ENCODE results near the gene UGGT1.

Gene UGGT1

DNA sequence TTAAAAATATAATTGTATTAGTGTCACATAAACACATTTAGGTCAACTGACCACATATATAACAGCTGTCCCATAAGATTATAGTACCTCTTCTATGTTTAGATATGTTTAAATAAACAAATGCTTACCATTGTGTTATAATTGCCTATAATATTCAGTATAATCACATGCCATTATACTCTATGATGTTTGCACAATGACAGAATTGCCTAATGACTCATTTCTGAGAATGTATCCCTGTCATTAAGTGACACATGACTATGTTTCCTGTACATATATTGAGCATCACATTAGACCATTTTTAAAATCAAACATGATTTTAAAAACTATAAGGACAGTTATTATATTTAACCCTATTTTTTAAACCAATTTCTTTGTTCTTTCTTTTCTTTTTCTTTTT lies 137.9 kb downstream of the UGGT1 start:
- DNase-seq = no peak

DNA sequence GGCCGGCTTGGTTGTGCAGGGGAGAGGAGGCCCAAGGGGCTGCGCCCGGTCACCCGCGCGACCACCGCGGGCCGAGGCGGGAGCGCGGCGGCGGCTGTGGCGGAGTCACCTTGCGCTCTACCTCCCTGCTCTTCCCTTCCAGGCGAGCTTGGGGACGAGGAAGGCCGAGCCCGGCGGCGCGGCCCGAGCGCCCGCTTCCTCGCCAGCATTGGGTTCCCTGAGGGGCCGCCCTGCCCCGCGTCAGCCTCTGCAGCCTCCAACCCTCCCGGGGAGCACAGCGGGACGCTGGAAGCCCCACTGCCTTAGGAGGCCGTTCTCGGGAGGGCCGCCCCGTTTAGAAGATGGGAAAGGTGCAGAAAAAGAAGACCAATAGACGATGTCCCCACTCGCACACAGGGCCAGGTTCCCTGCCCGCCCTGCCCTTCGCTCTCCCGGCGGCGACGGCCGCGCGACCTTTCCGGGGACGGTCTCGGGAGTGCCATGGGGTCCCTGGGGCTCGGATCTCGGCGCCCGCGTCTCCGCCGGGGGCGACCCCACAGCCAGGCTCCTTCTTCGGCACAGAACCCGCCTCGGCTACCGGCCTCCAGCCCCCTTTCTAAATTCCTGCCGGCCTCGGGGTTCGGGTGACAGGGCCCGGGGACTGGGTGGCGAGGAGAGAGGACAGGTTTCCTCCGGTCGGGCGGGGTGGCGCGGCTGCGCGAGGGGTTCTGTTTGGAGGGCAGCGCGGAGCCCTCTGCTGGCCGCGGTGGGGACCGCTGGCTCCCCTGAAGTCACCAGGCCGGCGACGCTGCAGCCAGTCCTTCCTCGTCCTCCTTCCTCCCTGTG lies 142.2 kb downstream of the UGGT1 start:
- peak; percentile 78 to 82 for DNase-seq

DNA sequence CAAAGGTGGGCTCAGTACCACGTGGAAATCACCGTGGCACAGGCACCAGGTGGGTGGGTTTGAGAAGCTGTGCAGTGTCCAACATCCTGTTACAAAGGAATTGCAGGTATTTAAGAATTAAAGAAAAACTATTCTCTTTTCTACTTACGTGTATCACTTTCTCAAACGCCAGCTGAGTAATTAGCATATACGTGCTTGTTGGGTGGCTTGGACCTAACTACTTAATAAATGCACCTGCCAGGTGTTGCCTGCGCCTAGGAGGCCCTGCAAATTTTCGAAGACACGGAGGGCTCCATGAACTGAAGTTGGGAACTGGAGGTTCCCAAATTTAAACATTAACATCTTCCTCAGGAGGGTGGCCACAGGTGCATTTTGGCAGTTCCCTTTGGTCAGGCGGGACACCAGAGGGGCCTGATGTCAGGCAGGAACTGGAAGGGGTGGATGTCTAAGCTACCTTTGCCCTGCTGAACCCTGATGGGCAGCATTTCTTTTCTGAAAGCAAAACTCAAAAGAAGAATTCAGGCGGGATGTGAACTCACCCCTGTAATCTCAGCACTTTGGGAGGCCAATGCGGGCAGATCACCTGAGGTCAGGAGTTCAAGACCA lies 142.9 kb downstream of the UGGT1 start:
- DNase-seq = no peak

DNA sequence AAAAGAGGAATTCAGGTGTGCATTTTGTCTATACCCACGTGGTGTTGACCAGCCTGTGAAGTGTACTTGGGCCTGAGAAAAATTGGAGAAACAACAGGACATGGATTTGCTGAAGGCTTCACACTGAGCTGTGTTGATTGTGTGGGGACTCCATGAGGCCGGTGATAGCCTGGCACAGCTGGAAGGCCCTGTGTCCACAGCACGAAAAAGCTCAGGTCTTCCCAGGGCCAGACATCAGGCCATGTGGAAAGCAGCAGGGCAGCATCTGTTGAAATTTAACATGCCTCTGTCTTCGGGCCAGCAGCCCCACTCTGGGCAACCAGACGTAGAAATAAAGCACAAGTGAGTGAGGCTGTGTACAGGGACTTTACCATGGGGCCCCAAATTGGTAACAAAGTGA lies 143.6 kb downstream of the UGGT1 start:
- DNase-seq = no peak

DNA sequence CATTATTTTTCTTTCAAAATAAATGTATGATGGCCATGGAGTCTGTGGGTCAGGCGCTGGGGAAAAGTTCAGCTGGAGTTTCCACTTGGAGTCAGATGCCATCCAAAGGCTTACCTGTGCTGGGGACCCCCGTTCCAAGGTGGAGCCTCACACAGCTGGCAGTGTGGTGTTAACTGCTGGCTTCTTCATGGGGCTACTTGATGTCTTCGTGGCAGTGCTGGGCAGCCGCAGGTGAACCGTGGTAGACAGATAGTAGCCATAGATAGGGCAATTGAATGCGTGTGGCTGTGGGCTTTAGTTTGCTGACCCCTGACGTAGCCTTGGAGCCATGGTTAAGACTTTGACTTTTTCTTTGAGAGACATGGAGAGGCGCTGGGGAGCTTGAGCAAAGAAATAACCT lies 144.6 kb downstream of the UGGT1 start:
- DNase-seq = no peak

DNA sequence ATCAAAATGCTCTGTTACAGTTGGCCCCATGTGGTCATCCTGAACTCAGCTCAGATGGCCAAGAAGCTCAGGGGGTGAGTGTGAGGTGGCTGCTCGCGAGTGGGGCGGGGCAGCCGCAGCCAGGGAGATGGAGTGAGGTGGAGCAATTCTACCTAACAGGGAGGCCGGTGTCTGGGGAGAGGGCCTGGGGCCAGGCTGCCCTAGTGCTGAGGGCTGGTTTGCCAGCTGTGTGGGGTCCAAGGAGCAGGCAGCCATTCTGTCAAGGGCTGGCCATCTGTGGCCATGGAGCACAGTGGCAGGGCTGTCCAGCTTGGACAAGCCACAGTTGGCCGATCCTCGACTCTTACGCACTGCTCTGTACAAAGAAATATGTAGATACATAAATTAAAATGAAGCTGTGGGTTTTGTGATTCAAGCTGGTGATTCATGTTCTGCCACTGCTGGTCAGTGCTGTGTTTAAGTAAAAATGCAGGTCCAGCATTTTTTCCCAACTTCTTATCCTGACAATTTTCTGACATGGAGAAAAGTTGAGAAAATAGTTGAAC lies 145.6 kb downstream of the UGGT1 start:
- no peak for DNase-seq

DNA sequence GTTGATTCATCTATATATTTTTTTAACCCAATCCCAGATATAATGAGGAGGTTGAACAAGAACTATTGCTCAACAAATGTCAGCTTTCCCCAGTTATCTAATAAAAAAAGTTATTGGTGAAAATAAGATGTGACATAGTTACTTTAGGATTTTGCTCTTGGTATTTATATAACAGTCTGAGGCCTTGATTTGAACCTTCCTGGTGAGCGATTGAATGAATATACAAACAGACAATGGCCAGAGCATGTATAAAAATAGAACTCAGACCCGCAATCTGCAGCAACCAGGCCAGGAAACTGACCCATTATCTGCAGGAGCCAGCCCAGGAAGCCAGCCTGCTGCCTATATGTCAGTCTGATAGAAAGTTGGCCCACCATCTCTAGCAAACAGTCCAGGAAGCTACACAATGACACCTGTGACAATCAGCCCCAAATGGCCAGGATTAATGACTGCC lies 146.1 kb downstream of the UGGT1 start:
- no peak for DNase-seq

DNA sequence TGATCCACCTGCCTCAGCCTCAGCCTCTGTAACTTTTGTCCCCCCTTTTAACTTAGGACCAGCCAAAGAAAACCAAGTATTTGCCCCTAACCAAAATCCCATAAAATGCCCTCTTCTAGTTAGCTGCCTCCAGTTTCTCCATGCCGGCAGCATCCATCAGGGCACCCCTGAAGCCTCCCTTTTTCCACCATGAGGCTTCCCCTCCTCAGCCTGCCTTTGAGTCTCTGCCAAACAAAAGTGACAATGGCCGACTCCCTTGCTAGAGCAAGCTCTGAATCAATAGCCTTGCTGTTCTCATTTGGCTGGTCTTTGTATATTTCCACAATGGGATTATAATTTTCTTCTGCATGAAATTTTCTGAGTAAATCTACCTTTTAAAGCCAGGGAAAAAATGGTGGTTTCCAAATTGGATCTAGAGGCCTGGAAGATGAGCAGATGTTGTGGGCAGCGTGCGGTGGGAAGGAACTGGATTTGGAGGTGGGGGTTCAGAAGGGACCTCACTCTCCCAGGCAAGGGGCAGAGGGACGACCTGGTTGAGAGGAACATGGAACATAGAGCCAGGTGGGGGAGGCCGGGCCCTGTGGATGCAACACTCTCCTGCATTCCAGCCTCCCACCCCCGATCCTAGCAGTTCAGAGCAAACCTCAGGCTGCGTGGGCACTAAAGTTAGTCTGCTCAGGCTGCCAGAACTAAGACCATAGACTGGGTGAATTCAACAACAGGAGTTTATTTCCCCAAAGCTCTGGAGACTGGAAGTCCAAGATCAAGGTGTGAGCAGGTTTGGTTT lies 147.1 kb downstream of the UGGT1 start:
- DNase-seq = peak; percentile 49 to 69

DNA sequence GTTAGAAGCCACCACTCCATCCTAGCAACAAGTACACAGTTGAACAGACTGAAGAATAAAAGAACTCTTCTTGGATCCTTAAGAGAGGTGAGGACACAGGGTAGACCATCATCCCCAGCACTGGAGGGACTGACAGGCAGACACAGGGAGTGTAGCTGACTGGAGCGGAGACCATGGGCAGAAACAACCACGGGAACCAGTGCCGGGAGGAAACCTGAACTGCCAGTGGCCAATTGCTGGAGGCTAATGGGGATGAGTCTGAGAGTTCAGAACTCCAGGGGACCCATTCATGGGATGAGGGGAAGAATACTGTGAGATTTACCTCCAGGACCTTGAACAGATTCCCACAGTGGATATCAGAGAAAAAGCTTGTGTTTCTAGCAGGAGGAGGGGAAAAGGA lies 150.9 kb downstream of the UGGT1 start:
- no peak for DNase-seq
